Body of pancreas (tissue), 4 donors: Measurements from ENCODE around the gene PSMB1. TPM values are rescaled to one million over a fixed set of nuclear protein-coding genes. Genes with fewer than 3 reads are reported as not detected.

Experiments used
- ATAC-seq: fragments of 150-250 bp; one replicate; pipeline ENCODE4 v1.9.1; 2016
- DNase-seq, 4 donors: peaks; one replicate each; pipeline ENCODE4 v3.0.0-alpha.2; 2019
- H3K27ac ChIP-seq, 4 donors: fragments of 200-600 bp; sonication (generic); 1 replicate in 3 of 4; 2 replicates in 1 of 4; pipeline versions ENCODE4 v1.5.1 to v1.6.1; 2016 to 2019; ENCODE audit warnings: mild to moderate bottlenecking in 1 of 4, mixed read lengths in 1 of 4, moderate library complexity in 1 of 4
- H3K27me3 ChIP-seq, 2 donors: fragments of 200-600 bp; sonication (generic); one replicate each; pipeline ENCODE4 v1.6.0; 2016; ENCODE audit warnings: mild to moderate bottlenecking in 1 of 2
- H3K36me3 ChIP-seq, 2 donors: fragments of 200-600 bp; sonication (generic); replicated peaks in 1 of 2; 2 replicates each; pipeline ENCODE4 v1.5.1; 2016; ENCODE audit warnings: low read depth in 2 of 2; ENCODE audit not compliant: insufficient read depth in 1 of 2
- H3K4me1 ChIP-seq: fragments of 200-600 bp; sonication (generic); one replicate; pipeline ENCODE4 v1.6.0; 2016
- H3K4me3 ChIP-seq, 2 donors: fragments of 200-600 bp; sonication (generic); 1 replicate in 1 of 2; 2 replicates in 1 of 2; pipeline ENCODE4 v1.5.1; 2016 to 2019
- H3K9me3 ChIP-seq, 3 donors: fragments of 200-600 bp; sonication (generic); 1 replicate in 2 of 3; 2 replicates in 1 of 3; pipeline ENCODE4 v1.5.1; 2016
- POLR2A ChIP-seq, 3 donors: fragments of 450-650 bp; IDR thresholded peaks; one replicate each; pipeline ENCODE4 v1.6.1; 2016; ENCODE audit warnings: antibody characterized with exemption in 3 of 3, mild to moderate bottlenecking in 2 of 3
- WGBS, 2 donors: methylation state at CpG; one replicate each; pipeline ENCODE4 v1.1.5; 2017; 5-methylcytosine and 5-hydroxymethylcytosine counted together
- intact Hi-C: fragments of 100-400 bp; cut with DNase I; formaldehyde crosslinking; loops from one replicate; pipeline ENCODE4 v1.15.1; 2023
- total RNA-seq, 2 donors: library from RNA; depleted of rRNA; stranded (reverse); fragments of >200 nt; gene quantifications; one replicate each; pipeline ENCODE4 v1.1.0, GENCODE V29; 2016
- TF ChIP-seq, protein P1 (sequence below), 7 experiments: fragments of 450-650 bp in 4 of 7; fragments of 200-600 bp in 3 of 7; sonication (generic) in 3 of 7; IDR thresholded peaks; one replicate each; pipeline ENCODE4 v1.5.1; 2016 to 2019; ENCODE audit warnings: antibody characterized with exemption in 7 of 7

The PSMB1 gene
- total RNA-seq, 2 donors from 2014 or later = 39.9 to 80.9 TPM

DNA sequence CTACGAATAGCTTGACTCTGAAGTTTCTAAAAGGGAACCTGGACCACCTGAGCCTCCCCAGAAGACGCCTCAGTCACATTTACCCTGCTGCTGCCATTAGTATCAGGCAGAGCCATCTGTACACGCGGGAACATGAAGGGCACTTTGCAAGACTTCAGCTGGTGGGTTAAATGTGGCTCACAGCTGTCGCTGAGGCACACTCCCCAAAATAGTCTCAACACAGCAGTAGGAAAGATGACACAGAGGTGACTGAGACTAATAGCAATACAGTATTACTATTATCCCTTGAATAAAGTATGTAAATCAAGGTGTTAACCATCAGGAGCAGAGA lies 29.0 kb downstream of the PSMB1 start:
- Histone ChIP-seq H3K4me1 (no peaks in the 10 kb centered on the region), H3K4me3 (no peak overlapping the region), H3K9me3 (no peaks in the 10 kb centered on the region), H3K36me3 (no peaks in the 10 kb centered on the region), H3K27me3 (no peaks in the 10 kb centered on the region), H3K27ac (no peak overlapping the region)
- DNase-seq (no peak), ATAC-seq (no peak)
- 77 to 78% methylated on average over 3 to 5 of the region's 5 CpGs for WGBS, 2 donors
- intact Hi-C loops = loop anchor here (10.0 kb wide), 2 partner anchors 699 to 739 kb away; no protein-coding TSS in a partner anchor
- TF ChIP-seq, protein P1, sequence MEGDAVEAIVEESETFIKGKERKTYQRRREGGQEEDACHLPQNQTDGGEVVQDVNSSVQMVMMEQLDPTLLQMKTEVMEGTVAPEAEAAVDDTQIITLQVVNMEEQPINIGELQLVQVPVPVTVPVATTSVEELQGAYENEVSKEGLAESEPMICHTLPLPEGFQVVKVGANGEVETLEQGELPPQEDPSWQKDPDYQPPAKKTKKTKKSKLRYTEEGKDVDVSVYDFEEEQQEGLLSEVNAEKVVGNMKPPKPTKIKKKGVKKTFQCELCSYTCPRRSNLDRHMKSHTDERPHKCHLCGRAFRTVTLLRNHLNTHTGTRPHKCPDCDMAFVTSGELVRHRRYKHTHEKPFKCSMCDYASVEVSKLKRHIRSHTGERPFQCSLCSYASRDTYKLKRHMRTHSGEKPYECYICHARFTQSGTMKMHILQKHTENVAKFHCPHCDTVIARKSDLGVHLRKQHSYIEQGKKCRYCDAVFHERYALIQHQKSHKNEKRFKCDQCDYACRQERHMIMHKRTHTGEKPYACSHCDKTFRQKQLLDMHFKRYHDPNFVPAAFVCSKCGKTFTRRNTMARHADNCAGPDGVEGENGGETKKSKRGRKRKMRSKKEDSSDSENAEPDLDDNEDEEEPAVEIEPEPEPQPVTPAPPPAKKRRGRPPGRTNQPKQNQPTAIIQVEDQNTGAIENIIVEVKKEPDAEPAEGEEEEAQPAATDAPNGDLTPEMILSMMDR (IDR thresholded peaks at IDR 0.05) = no peak
- no peak for TF ChIP-seq POLR2A (IDR thresholded peaks at IDR 0.05)

DNA sequence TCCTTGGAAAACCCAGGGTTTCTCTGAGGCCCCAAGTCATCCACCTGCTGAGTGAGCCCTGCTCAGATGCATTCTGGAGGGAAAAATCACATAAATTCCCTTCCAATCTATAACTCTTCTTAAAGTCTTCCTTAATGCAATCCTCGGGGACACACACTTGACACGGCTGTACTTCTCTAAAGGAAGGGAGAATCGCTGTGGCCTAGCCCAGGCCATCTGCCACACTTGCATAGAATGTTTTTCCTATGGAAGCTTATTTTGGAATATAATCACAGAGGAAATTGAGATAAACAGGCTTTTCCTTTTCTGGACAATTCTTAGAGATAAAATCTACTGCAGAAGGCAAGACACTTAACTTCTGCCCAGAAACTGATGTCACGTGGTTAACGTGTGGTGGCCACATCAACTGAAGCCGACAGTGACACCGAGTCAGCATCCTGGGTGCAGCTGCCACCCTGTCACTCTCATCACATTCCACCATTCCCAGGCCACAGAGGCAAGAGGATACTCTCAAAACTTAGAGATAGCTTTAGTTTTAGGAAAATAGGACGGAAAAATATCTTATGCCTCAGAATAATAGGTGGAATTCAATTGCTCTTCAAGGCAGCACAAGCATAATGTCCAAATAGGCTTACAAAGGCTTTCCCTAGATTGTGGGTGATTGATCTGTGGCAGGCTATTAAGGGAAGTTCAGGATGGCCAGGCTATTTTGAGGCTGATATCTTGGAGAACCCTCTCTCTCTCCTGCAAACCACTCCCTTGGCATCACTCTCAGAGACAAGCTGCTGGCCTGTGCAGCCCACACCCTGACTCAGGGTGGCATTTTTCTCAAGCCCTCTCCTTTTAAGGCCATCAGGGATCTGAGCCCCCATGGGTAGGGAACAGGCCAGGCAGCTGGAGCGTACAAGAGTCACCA lies 29.6 kb downstream of the PSMB1 start:
- no peaks in the 10 kb centered on the region for H3K27me3 ChIP-seq
- WGBS, 2 donors = 64 to 76% methylated on average over 8 to 9 of the region's 9 CpGs
- no peak overlapping the region for H3K4me3 ChIP-seq
- no peaks in the 10 kb centered on the region for H3K9me3 ChIP-seq
- no peaks in the 10 kb centered on the region for H3K36me3 ChIP-seq
- no peaks in the 10 kb centered on the region for H3K4me1 ChIP-seq
- TF ChIP-seq, protein P1 (IDR thresholded peaks at IDR 0.05) = no peak
- TF ChIP-seq POLR2A (IDR thresholded peaks at IDR 0.05) = no peak
- intact Hi-C loops = loop anchor here (10.0 kb wide), 2 partner anchors 699 to 739 kb away; no protein-coding TSS in a partner anchor
- no peak overlapping the region for H3K27ac ChIP-seq
- no peak for ATAC-seq
- DNase-seq = no peak

DNA sequence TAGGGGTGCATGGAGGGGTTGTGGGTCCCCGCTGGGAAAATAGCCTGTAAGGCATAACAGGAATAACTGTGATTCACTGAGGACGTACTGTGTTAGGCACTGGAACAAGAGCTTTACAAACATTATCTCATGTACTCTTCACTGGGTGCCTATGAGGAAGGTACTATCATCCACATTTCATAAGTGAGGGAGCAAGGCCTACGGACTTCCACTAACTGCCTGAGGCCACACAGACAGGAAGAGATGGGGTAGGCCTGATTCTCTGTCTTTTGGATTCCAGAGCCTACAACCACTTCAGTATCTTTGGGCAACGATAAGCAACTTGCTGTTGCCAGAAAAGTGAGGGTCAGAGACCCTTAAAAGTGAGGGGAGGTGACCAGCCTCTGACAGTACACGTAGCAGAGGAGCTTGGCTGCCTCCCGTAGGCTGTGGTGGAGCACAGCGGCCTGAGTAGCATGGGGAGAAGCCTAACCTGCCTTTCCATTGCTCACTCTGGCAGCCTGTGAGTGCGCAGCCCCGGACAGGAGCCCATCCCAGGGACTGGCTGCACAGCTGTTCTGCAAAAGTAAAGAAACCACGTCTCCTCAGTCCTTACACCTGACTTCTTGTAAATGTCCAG lies 30.4 kb downstream of the PSMB1 start:
- H3K4me3 ChIP-seq = no peak overlapping the region
- DNase-seq (no peak), ATAC-seq (no peak)
- H3K27ac ChIP-seq = no peak overlapping the region
- no peaks in the 10 kb centered on the region for H3K36me3 ChIP-seq
- TF ChIP-seq POLR2A (IDR thresholded peaks at IDR 0.05) = no peak
- TF ChIP-seq, protein P1 (IDR thresholded peaks at IDR 0.05) = no peak
- WGBS, 2 donors = 85 to 93% methylated on average over 9 to 10 of the region's 10 CpGs
- H3K27me3 ChIP-seq = no peaks in the 10 kb centered on the region
- no peaks in the 10 kb centered on the region for H3K9me3 ChIP-seq
- intact Hi-C loops = loop anchor here (10.0 kb wide), 2 partner anchors 698 to 738 kb away; no protein-coding TSS in a partner anchor
- H3K4me1 ChIP-seq = no peaks in the 10 kb centered on the region

DNA sequence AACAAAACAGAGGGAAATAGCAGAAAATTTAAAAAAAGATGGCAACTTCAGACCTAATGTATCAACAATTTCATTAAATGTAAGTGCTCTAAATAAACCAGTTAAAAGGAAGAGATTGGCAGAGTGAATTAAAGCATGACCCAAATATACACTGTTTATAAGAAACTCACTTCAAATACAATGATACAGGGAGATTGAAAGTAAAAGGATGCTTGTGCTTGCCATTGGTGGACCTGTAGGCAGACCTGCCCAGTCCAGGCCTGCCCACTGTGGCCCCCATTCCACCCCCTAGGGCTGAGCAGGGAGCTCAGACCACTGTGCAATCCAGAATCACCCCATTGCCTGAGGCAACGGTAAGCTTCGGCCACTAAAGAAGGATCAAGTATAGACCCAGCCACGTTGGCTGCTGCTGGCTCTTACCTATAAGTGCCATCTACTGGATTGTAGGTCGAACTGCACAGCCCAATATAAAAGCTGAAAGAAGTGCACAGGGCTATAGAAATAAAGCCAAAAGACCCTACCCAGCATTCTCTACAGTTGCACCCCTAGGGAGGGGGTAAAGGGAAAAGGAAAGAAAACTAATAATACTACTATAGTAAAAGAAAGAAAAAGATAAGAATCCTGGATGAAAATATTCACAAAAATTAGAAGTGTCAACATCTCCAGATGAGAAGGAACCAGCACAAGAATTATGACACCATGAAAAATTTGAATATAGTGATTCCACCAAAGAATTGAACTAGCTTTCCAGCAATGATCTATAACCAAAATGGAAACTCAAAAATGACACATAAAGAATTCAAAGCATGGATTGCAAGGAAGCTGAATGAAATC lies 36.1 kb downstream of the PSMB1 start:
- DNase-seq = peak; percentile 46 to 71 (median 69)
- H3K9me3 ChIP-seq = no peaks in the 10 kb centered on the region
- WGBS, 2 donors = 0 to 1% methylated on average over 4 of the region's 4 CpGs
- no peak overlapping the region for H3K4me3 ChIP-seq
- no peak overlapping the region for H3K27ac ChIP-seq
- intact Hi-C loops = no loop called here
- peak; percentile 92 for ATAC-seq
- TF ChIP-seq POLR2A (IDR thresholded peaks at IDR 0.05) = no peak
- TF ChIP-seq, protein P1 (IDR thresholded peaks at IDR 0.05) = peak; percentile 52 to 86 (median 82)
- H3K36me3 ChIP-seq = no peaks in the 10 kb centered on the region
- H3K27me3 ChIP-seq = no peaks in the 10 kb centered on the region
- H3K4me1 ChIP-seq = no peaks in the 10 kb centered on the region
